ENCODE results near the gene JARID2. TPM values are rescaled to one million over a fixed set of nuclear protein-coding genes. Genes with fewer than 3 reads are reported as not detected.
A peak's percentile ranks its signal among the peaks of the same experiment; 100 is the strongest.

The JARID2 gene
- total and polyA plus RNA-seq, 2 of the 13 experiments (the other 11 are each of a cell fraction or from before 2014, with no cell fraction given), result 7.5 to 10.3 TPM

- TF ChIP-seq IRF9 (CRISPR knock-in tag; IDR thresholded peaks at IDR 0.05; ENCODE audit: borderline replicate concordance), result 0 out of 2 replicates have a peak, but pooled peaks have one; percentile 21
- TF ChIP-seq ZNF713 (CRISPR knock-in tag; IDR thresholded peaks at IDR 0.05), result peak; percentile 84; the same call in 1 of the 2 replicates
- TF ChIP-seq SPEN (CRISPR knock-in tag; IDR thresholded peaks at IDR 0.05; ENCODE audit: low read depth), result no peak
- TF ChIP-seq ZSCAN9 (CRISPR knock-in tag; IDR thresholded peaks at IDR 0.05; ENCODE audit: borderline replicate concordance), result peak; percentile 58
- TF ChIP-seq ZBTB44 (CRISPR knock-in tag; IDR thresholded peaks at IDR 0.05), result no peak
- no peak; the same call in 1 of the 2 replicates for TF ChIP-seq THAP7 (CRISPR knock-in tag; IDR thresholded peaks at IDR 0.05)
- no peak for TF ChIP-seq ZNF17 (CRISPR knock-in tag; IDR thresholded peaks at IDR 0.05)
- TF ChIP-seq TBX3 (IDR thresholded peaks at IDR 0.05; ENCODE audit: borderline replicate concordance), result no peak
- no peak for TF ChIP-seq PRDM4 (CRISPR knock-in tag; IDR thresholded peaks at IDR 0.05; ENCODE audit: borderline replicate concordance)
- no peak for TF ChIP-seq KIAA2018 (CRISPR knock-in tag; IDR thresholded peaks at IDR 0.05; ENCODE audit: borderline replicate concordance)
- TF ChIP-seq ZNF205 (CRISPR knock-in tag; IDR thresholded peaks at IDR 0.05), result no peak
- TF ChIP-seq ZNF282 (IDR thresholded peaks at IDR 0.05; ENCODE audit: partially characterized antibody), result no peak
Measured at GRCh38 chr6:15244620-15245360, 1.1 kb upstream of the JARID2 start (continued).

All from HepG2 (cell line).